Ascending aorta (tissue), 2 donors: ENCODE data around the gene ISG20L2. TPM values are rescaled to one million over a fixed set of nuclear protein-coding genes. Genes with fewer than 3 reads are reported as not detected.
"Not testable (repeated sequence)": the region's sequence is repeated elsewhere in the genome, so short reads cannot be mapped to it uniquely, and the experiment has no call there.

Experiments used
- DNase-seq, 2 donors: peaks; one replicate each; pipeline ENCODE4 v3.0.0-alpha.2; 2019; ENCODE audit warnings: low spot score in 2 of 2
- H3K27ac ChIP-seq, 2 donors: fragments of 200-600 bp; sonication (generic); one replicate each; pipeline ENCODE4 v1.5.1; 2016 to 2017; ENCODE audit warnings: mild to moderate bottlenecking in 1 of 2
- H3K27me3 ChIP-seq: fragments of 200-600 bp; sonication (generic); one replicate; pipeline ENCODE4 v1.5.1; 2017
- H3K36me3 ChIP-seq, 2 donors: fragments of 200-600 bp; sonication (generic); one replicate each; pipeline ENCODE4 v1.5.1; 2016
- H3K4me1 ChIP-seq, 2 donors: fragments of 200-600 bp; sonication (generic); one replicate each; pipeline ENCODE4 v1.5.1; 2016 to 2017; ENCODE audit warnings: mild to moderate bottlenecking in 1 of 2
- H3K4me3 ChIP-seq, 2 donors: fragments of 200-600 bp; sonication (generic); one replicate each; pipeline ENCODE4 v1.5.1; 2016 to 2017; ENCODE audit warnings: mild to moderate bottlenecking in 1 of 2
- H3K9me3 ChIP-seq, 2 donors: fragments of 200-600 bp; sonication (generic); one replicate each; pipeline ENCODE4 v1.5.1; 2016
- CTCF ChIP-seq, 3 experiments: fragments of 200-600 bp in 2 of 3; fragments of 450-650 bp in 1 of 3; sonication (generic) in 2 of 3; IDR thresholded peaks; one replicate each; pipeline ENCODE4 v1.5.1; 2016 to 2019; ENCODE audit warnings: antibody characterized with exemption in 3 of 3, mild to moderate bottlenecking in 1 of 3, moderate library complexity in 1 of 3
- intact Hi-C: fragments of 100-400 bp; cut with DNase I; formaldehyde crosslinking; loops from one replicate; pipeline ENCODE4 v1.15.1; 2023
- total RNA-seq: library from RNA; depleted of rRNA; stranded (reverse); fragments of >200 nt; gene quantifications from one replicate; pipeline ENCODE4 v1.1.0, GENCODE V29; 2016

The ISG20L2 gene
- total RNA-seq, 1 donor from 2014 or later = 7.8 TPM

GRCh38 chr1:156766298-156767100 is 37.9 kb upstream of the ISG20L2 start:
- H3K4me3 ChIP-seq = peak overlapping the region; percentile 58 to 80
- intact Hi-C loops = loop anchor here (1.0 to 10.0 kb wide), 6 partner anchors 15 to 428 kb away; partner anchors contain the start of genes CCT3, CRABP2, ETV3 and HDGF
- H3K4me1 ChIP-seq = peaks cover 0 to 28% of the 10 kb centered on the region in 2 donors
- H3K36me3 ChIP-seq = no peaks in the 10 kb centered on the region
- no peaks in the 10 kb centered on the region for H3K27me3 ChIP-seq
- H3K9me3 ChIP-seq = no peaks in the 10 kb centered on the region
- H3K27ac ChIP-seq = peak overlapping the region; percentile 75 to 86
- no peak for DNase-seq
- no peak for TF ChIP-seq CTCF (IDR thresholded peaks at IDR 0.05)

GRCh38 chr1:156765666-156766065 is 37.1 kb upstream of the ISG20L2 start:
- Histone ChIP-seq H3K4me1 (peaks cover 0 to 21% of the 10 kb centered on the region in 2 donors), H3K9me3 (no peaks in the 10 kb centered on the region), H3K27me3 (no peaks in the 10 kb centered on the region), H3K36me3 (no peaks in the 10 kb centered on the region), H3K4me3 (peak overlapping the region in 1 of 2 donors; percentile 80), H3K27ac (no peak overlapping the region)
- DNase-seq = no peak
- TF ChIP-seq CTCF (IDR thresholded peaks at IDR 0.05) = no peak
- intact Hi-C loops = loop anchor here (2.0 to 10.0 kb wide), 3 partner anchors 58 to 427 kb away; partner anchors contain the start of genes CCT3, CRABP2, ETV3 and TSACC

- not testable (repeated sequence) for H3K9me3 ChIP-seq, H3K27me3 ChIP-seq, DNase-seq, H3K36me3 ChIP-seq, H3K4me3 ChIP-seq, H3K27ac ChIP-seq
- intact Hi-C loops = loop anchor here (5.0 to 10.0 kb wide), 2 partner anchors 58 to 370 kb away; partner anchors contain the start of genes CRABP2 and ETV3
- peaks cover 0 to 16% of the 10 kb centered on the region in 2 donors for H3K4me1 ChIP-seq
Measured at GRCh38 chr1:156765136-156765535, 36.6 kb upstream of the ISG20L2 start.

- H3K36me3 ChIP-seq = no peaks in the 10 kb centered on the region
- H3K27me3 ChIP-seq = no peaks in the 10 kb centered on the region
- no peak overlapping the region for H3K4me3 ChIP-seq
- intact Hi-C loops = loop anchor here (10.0 kb wide), 1 partner anchor 374 kb away; the partner anchor contains the start of gene ETV3
- H3K27ac ChIP-seq = no peak overlapping the region
- no peaks in the 10 kb centered on the region for H3K9me3 ChIP-seq
- DNase-seq = no peak
- H3K4me1 ChIP-seq = no peaks in the 10 kb centered on the region
- no peak for TF ChIP-seq CTCF (IDR thresholded peaks at IDR 0.05)
Measured at GRCh38 chr1:156760796-156761104, 32.2 kb upstream of the ISG20L2 start.

GRCh38 chr1:156760092-156760795 is 31.7 kb upstream of the ISG20L2 start:
- no peak overlapping the region for H3K4me3 ChIP-seq
- intact Hi-C loops = loop anchor here (10.0 kb wide), 1 partner anchor 375 kb away; the partner anchor contains the start of gene ETV3
- DNase-seq = no peak
- H3K4me1 ChIP-seq = no peaks in the 10 kb centered on the region
- no peaks in the 10 kb centered on the region for H3K9me3 ChIP-seq
- H3K27ac ChIP-seq = no peak overlapping the region
- TF ChIP-seq CTCF (IDR thresholded peaks at IDR 0.05) = no peak
- no peaks in the 10 kb centered on the region for H3K27me3 ChIP-seq
- H3K36me3 ChIP-seq = no peaks in the 10 kb centered on the region

GRCh38 chr1:156757572-156758253 is 29.1 kb upstream of the ISG20L2 start:
- intact Hi-C loops, H3K36me3 ChIP-seq: not testable (repeated sequence)

More at GRCh38 chr1:156757572-156758253, 29.1 kb upstream of the ISG20L2 start:
- not testable (repeated sequence) for H3K4me3 ChIP-seq, DNase-seq, H3K9me3 ChIP-seq, H3K27me3 ChIP-seq, H3K4me1 ChIP-seq, H3K27ac ChIP-seq
